HG03520 (cell line): ENCODE results near the gene CYP26A1.

ENCODE experiments used
- ATAC-seq: cut with Tn5 transposase; IDR thresholded peaks from one replicate; pipeline ENCODE4 v1.9.1; 2021; ENCODE audit warnings: mild to moderate bottlenecking, moderate library complexity; ENCODE audit not compliant: unreplicated experiment

The CYP26A1 gene

GRCh38 chr10:93064874-93065660 is 8.6 kb upstream of the CYP26A1 start:
- no peak for ATAC-seq

- ATAC-seq = no peak
Measured at GRCh38 chr10:93065675-93066543, 7.8 kb upstream of the CYP26A1 start.

GRCh38 chr10:93066544-93066913 is 7.2 kb upstream of the CYP26A1 start:
- ATAC-seq = no peak

- ATAC-seq = no peak
Measured at GRCh38 chr10:93067443-93068365, 6.0 kb upstream of the CYP26A1 start.

- no peak for ATAC-seq
Measured at GRCh38 chr10:93068411-93069244, 5.1 kb upstream of the CYP26A1 start.

- ATAC-seq = no peak
Measured at GRCh38 chr10:93069245-93069561, 4.5 kb upstream of the CYP26A1 start.

GRCh38 chr10:93070378-93071176 is 3.1 kb upstream of the CYP26A1 start:
- no peak for ATAC-seq

GRCh38 chr10:93071177-93071472 is 2.6 kb upstream of the CYP26A1 start:
- ATAC-seq = no peak

- ATAC-seq = no peak
Measured at GRCh38 chr10:93071674-93072224, 1.9 kb upstream of the CYP26A1 start.

- ATAC-seq = no peak
Measured at GRCh38 chr10:93072225-93072712, 1.4 kb upstream of the CYP26A1 start.

- ATAC-seq = no peak
Measured at GRCh38 chr10:93072713-93073538, 767 bp upstream of the CYP26A1 start.

- ATAC-seq = no peak
Measured at GRCh38 chr10:93074147-93074596, 479 bp downstream of the CYP26A1 start.

- no peak for ATAC-seq
Measured at GRCh38 chr10:93074597-93075368, 1.1 kb downstream of the CYP26A1 start.

- no peak for ATAC-seq
Measured at GRCh38 chr10:93075369-93076221, 1.9 kb downstream of the CYP26A1 start.

- no peak for ATAC-seq
Measured at GRCh38 chr10:93076871-93077270, 3.2 kb downstream of the CYP26A1 start.

- ATAC-seq = no peak
Measured at GRCh38 chr10:93077860-93078337, 4.2 kb downstream of the CYP26A1 start.
